ENCODE data around the gene POLR3B. TPM values are rescaled to one million over a fixed set of nuclear protein-coding genes. Genes with fewer than 3 reads are reported as not detected.
A peak's percentile ranks its signal among the peaks of the same experiment; 100 is the strongest.

The POLR3B gene
- total and polyA plus RNA-seq, 2 of the 13 experiments (the other 11 are each of a cell fraction or from before 2014, with no cell fraction given) = 4.8 to 13.1 TPM

DNA sequence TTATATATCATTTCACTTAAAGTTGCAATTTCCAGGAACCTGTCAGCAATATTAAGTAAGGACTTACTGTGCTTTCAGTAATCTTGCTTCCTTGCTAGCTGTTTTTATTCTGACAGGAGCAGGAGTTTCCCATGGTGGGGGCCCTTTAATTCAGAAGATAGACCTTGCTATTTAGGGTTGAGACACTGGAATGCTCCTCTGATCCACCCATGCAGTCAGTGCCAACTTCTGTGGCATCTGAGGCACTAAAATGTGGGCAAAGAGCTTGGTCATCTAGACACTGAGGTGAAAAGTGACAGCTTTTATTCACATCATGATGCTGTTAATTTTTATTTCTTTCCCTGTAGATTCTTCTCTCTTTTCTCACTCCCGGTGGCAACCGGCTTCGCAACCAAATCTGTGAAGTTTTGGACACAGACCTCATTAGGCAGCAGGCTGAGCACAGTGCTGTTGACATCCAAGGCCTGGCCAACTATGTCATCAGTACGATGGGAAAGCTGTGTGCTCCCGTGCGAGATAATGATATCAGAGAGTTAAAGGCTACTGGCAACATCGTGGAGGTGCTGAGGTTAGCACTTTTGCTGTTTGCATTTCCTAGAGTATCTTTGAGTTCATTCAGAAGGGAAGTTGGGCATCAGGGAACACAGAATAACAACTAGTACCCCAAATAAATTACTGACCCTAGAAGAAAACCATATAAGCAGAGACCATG lies 36.3 kb upstream of the POLR3B start:
- in situ Hi-C loops (cut with HindIII; ENCODE audit: extremely low pct_ligation_motif_present, low pct_unique_long_range_greater_than_20kb) = no loop called here
- intact Hi-C loops (cut with micrococcal nuclease; ENCODE audit: unreplicated experiment) = no loop called here
- FAIRE-seq (no peak), ATAC-seq (no peak), DNase-seq (ENCODE audit: low spot score) (no peak)
- H3K9ac ChIP-seq (ENCODE audit: insufficient read depth, low read depth, low read length) = no peak overlapping the region
- ChIA-PET POLR2A (interaction anchor here (0.8 kb wide), 1 partner anchor 37 kb away, joined by 3 read pairs; the partner anchor contains the start of gene POLR3B), CTCF (ENCODE audit: low intra/inter-chr PET ratio, low total read pairs) (no interaction called here)
- no peaks in the 10 kb centered on the region for H3K4me1 ChIP-seq (ENCODE audit: insufficient read depth, low read length)
- no peaks in the 10 kb centered on the region for H3K27me3 ChIP-seq (ENCODE audit: control insufficient read depth in 1 of 2, insufficient read depth in 2 of 2, low read length in 2 of 2)
- H3K9me3 ChIP-seq (ENCODE audit: low read length) = no peaks in the 10 kb centered on the region
- H3K4me2 ChIP-seq (ENCODE audit: low read depth, low read length) = no peak overlapping the region
- H3K27ac ChIP-seq (ENCODE audit: extremely low read length, insufficient read depth, low read length) = no peak overlapping the region
- no peak overlapping the region for H3K4me3 ChIP-seq (replicated peaks in 1 of 3; ENCODE audit: insufficient read depth in 1 of 3, low read depth in 2 of 3, low read length in 3 of 3)
- no peaks in the 10 kb centered on the region for H4K20me1 ChIP-seq (ENCODE audit: insufficient read depth, low read length)
- no peaks in the 10 kb centered on the region for H3K79me2 ChIP-seq (ENCODE audit: insufficient read depth, low read length)
- no peak overlapping the region for H2AFZ ChIP-seq (ENCODE audit: low read length)
- peaks cover 2 to 15% of the 10 kb centered on the region in 2 experiments; a peak in 3 of 5 replicates for H3K36me3 ChIP-seq (replicated peaks in 1 of 2; ENCODE audit: control insufficient read depth in 1 of 2, insufficient read depth in 2 of 2, low read length in 2 of 2)
- peak; percentile 43 to 61; a peak in 3 of 4 replicates for TF ChIP-seq MAFK (conservative IDR thresholded peaks at IDR 0.05 in 1 of 2, IDR thresholded peaks at IDR 0.05 in 1 of 2; ENCODE audit: low read length in 2 of 2)
- no peak for TF ChIP-seq ZNF331 (CRISPR knock-in tag; IDR thresholded peaks at IDR 0.05)
- no TSS peak for BruUV-seq (replicated peaks)
- WGBS (ENCODE audit: low lambda C conversion rate) = 71% methylated on average over 7 of the region's 7 CpGs

DNA sequence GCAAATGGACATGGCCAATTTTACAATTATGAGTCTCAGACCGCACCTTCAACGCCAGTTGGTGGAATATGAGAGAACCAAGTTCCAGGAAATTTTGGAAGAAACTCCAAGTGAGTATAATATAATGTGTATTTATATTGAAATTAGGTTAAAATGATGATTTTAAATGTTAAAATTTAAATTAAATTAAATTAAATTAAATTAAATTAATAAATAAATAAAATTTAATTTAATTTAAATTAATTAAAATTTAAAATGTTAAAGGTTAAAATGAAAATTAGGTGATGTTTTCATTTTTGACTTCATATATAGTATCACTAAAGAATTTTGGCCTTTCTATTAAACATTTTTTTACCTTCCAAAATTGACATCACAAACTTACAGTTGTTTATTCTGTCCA lies 34.0 kb upstream of the POLR3B start:
- H3K9me3 ChIP-seq (ENCODE audit: low read length) = no peaks in the 10 kb centered on the region
- POLR2A ChIA-PET = no interaction called here
- H3K27me3 ChIP-seq (ENCODE audit: control insufficient read depth in 1 of 2, insufficient read depth in 2 of 2, low read length in 2 of 2) = no peaks in the 10 kb centered on the region
- no peak for ATAC-seq
- no peak overlapping the region for H3K27ac ChIP-seq (ENCODE audit: extremely low read length, insufficient read depth, low read length)
- H4K20me1 ChIP-seq (ENCODE audit: insufficient read depth, low read length) = no peaks in the 10 kb centered on the region
- no TSS peak for BruUV-seq (replicated peaks)
- intact Hi-C loops (cut with micrococcal nuclease; ENCODE audit: unreplicated experiment) = no loop called here
- H3K4me2 ChIP-seq (ENCODE audit: low read depth, low read length) = no peak overlapping the region
- peaks cover 2 to 15% of the 10 kb centered on the region in 2 experiments; a peak in 3 of 5 replicates for H3K36me3 ChIP-seq (replicated peaks in 1 of 2; ENCODE audit: control insufficient read depth in 1 of 2, insufficient read depth in 2 of 2, low read length in 2 of 2)
- FAIRE-seq = no peak
- 99% methylated on average over 2 of the region's 2 CpGs for WGBS (ENCODE audit: low lambda C conversion rate)
- CTCF ChIA-PET (ENCODE audit: low intra/inter-chr PET ratio, low total read pairs) = no interaction called here
- in situ Hi-C loops (cut with HindIII; ENCODE audit: extremely low pct_ligation_motif_present, low pct_unique_long_range_greater_than_20kb) = no loop called here
- no peaks in the 10 kb centered on the region for H3K4me1 ChIP-seq (ENCODE audit: insufficient read depth, low read length)
- H2AFZ ChIP-seq (ENCODE audit: low read length) = no peak overlapping the region
- DNase-seq (ENCODE audit: low spot score) = no peak
- no peak overlapping the region for H3K4me3 ChIP-seq (replicated peaks in 1 of 3; ENCODE audit: insufficient read depth in 1 of 3, low read depth in 2 of 3, low read length in 3 of 3)
- no peak overlapping the region for H3K9ac ChIP-seq (ENCODE audit: insufficient read depth, low read depth, low read length)
- H3K79me2 ChIP-seq (ENCODE audit: insufficient read depth, low read length) = no peaks in the 10 kb centered on the region
- TF ChIP-seq GPN1 (CRISPR knock-in tag; IDR thresholded peaks at IDR 0.05; ENCODE audit: borderline replicate concordance) (no peak), POLR2AphosphoS5 (IDR thresholded peaks at IDR 0.05; ENCODE audit: low read depth, low read length) (no peak), BHLHE40 (IDR thresholded peaks at IDR 0.05; ENCODE audit: low read length) (no peak), ASH2L (IDR thresholded peaks at IDR 0.05; ENCODE audit: insufficient read length, low read depth, low read length) (no peak)
- TF ChIP-seq, protein P1, sequence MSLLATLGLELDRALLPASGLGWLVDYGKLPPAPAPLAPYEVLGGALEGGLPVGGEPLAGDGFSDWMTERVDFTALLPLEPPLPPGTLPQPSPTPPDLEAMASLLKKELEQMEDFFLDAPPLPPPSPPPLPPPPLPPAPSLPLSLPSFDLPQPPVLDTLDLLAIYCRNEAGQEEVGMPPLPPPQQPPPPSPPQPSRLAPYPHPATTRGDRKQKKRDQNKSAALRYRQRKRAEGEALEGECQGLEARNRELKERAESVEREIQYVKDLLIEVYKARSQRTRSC (CRISPR knock-in tag; IDR thresholded peaks at IDR 0.05; ENCODE audit: low read depth) = no peak
- TF ChIP-seq, protein P2, sequence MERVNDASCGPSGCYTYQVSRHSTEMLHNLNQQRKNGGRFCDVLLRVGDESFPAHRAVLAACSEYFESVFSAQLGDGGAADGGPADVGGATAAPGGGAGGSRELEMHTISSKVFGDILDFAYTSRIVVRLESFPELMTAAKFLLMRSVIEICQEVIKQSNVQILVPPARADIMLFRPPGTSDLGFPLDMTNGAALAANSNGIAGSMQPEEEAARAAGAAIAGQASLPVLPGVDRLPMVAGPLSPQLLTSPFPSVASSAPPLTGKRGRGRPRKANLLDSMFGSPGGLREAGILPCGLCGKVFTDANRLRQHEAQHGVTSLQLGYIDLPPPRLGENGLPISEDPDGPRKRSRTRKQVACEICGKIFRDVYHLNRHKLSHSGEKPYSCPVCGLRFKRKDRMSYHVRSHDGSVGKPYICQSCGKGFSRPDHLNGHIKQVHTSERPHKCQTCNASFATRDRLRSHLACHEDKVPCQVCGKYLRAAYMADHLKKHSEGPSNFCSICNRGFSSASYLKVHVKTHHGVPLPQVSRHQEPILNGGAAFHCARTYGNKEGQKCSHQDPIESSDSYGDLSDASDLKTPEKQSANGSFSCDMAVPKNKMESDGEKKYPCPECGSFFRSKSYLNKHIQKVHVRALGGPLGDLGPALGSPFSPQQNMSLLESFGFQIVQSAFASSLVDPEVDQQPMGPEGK (CRISPR knock-in tag; IDR thresholded peaks at IDR 0.05) = no peak
- TF ChIP-seq, protein P3, sequence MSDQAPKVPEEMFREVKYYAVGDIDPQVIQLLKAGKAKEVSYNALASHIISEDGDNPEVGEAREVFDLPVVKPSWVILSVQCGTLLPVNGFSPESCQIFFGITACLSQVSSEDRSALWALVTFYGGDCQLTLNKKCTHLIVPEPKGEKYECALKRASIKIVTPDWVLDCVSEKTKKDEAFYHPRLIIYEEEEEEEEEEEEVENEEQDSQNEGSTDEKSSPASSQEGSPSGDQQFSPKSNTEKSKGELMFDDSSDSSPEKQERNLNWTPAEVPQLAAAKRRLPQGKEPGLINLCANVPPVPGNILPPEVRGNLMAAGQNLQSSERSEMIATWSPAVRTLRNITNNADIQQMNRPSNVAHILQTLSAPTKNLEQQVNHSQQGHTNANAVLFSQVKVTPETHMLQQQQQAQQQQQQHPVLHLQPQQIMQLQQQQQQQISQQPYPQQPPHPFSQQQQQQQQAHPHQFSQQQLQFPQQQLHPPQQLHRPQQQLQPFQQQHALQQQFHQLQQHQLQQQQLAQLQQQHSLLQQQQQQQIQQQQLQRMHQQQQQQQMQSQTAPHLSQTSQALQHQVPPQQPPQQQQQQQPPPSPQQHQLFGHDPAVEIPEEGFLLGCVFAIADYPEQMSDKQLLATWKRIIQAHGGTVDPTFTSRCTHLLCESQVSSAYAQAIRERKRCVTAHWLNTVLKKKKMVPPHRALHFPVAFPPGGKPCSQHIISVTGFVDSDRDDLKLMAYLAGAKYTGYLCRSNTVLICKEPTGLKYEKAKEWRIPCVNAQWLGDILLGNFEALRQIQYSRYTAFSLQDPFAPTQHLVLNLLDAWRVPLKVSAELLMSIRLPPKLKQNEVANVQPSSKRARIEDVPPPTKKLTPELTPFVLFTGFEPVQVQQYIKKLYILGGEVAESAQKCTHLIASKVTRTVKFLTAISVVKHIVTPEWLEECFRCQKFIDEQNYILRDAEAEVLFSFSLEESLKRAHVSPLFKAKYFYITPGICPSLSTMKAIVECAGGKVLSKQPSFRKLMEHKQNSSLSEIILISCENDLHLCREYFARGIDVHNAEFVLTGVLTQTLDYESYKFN (CRISPR knock-in tag; conservative IDR thresholded peaks at IDR 0.05) = no peak
- TF ChIP-seq, protein P4, sequence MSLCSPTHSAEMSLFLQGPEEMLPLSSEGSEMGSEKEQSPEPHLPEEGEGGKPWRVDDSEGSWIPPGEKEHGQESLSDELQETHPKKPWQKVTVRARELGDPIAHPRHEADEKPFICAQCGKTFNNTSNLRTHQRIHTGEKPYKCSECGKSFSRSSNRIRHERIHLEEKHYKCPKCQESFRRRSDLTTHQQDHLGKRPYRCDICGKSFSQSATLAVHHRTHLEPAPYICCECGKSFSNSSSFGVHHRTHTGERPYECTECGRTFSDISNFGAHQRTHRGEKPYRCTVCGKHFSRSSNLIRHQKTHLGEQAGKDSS (CRISPR knock-in tag; IDR thresholded peaks at IDR 0.05; ENCODE audit: borderline replicate concordance, low read depth) = no peak
